OCI-LY7 (cell line): ENCODE measurements around the gene LPCAT3. TPM values are rescaled to one million over a fixed set of nuclear protein-coding genes. Genes with fewer than 3 reads are reported as not detected.

Source experiments
- BruUV-seq: library from RNA; stranded (reverse); fragments of 400-500 nt; replicated peaks from 2 replicates; lab custom pipeline; 2021; lab: Mats Ljungman, UMichigan
- CTCF ChIA-PET: fragments of 300-600 bp; sonication (Branson Sonifier 250); formaldehyde crosslinking; loops from one replicate; lab custom pipeline; 2022; ENCODE audit warnings: antibody characterized with exemption; ENCODE audit not compliant: unreplicated experiment; lab: Charles Lee
- POLR2A ChIA-PET: fragments of 300-600 bp; sonication (Branson Sonifier 250); formaldehyde crosslinking; loops from one replicate; lab custom pipeline; 2022; ENCODE audit warnings: antibody characterized with exemption; lab: Charles Lee
- DNase-seq: peaks from one replicate; pipeline ENCODE4 v3.0.0-alpha.2; 2015; ENCODE audit warnings: low spot score
- H2AFZ ChIP-seq: fragments of 200-600 bp; sonication (generic), shearing (Covaris generic); 2 replicates; pipeline ENCODE4 v1.6.1; 2014; ENCODE audit warnings: mild to moderate bottlenecking, antibody characterized with exemption, low read length, moderate library complexity
- H3K27ac ChIP-seq: fragments of 200-600 bp; sonication (generic); 2 replicates; pipeline ENCODE4 v1.5.1; 2014; ENCODE audit warnings: mixed run types, low read depth, mild to moderate bottlenecking, moderate library complexity, low read length, inconsistent platforms; ENCODE audit not compliant: poor library complexity, severe bottlenecking
- H3K36me3 ChIP-seq: fragments of 200-600 bp; sonication (generic); 2 replicates; pipeline ENCODE4 v1.6.1; 2014; ENCODE audit warnings: mild to moderate bottlenecking, antibody characterized with exemption, low read length, moderate library complexity, mixed read lengths; ENCODE audit not compliant: insufficient read depth
- H3K4me1 ChIP-seq: fragments of 200-600 bp; sonication (generic); 2 replicates; pipeline ENCODE4 v1.5.1; 2014; ENCODE audit warnings: mild to moderate bottlenecking, low read length; ENCODE audit not compliant: insufficient read depth, poor library complexity, severe bottlenecking
- H3K4me2 ChIP-seq: fragments of 200-600 bp; sonication (generic); 2 replicates; pipeline ENCODE4 v1.6.1; 2014; ENCODE audit warnings: mild to moderate bottlenecking, low read length
- H3K4me3 ChIP-seq: fragments of 200-600 bp; sonication (generic); 2 replicates; pipeline ENCODE4 v1.5.1; 2014; ENCODE audit warnings: mild to moderate bottlenecking, low read depth, low read length; ENCODE audit not compliant: poor library complexity, severe bottlenecking
- H3K79me2 ChIP-seq: fragments of 200-600 bp; sonication (generic); 2 replicates; pipeline ENCODE4 v1.6.1; 2016; ENCODE audit warnings: low read depth, mild to moderate bottlenecking, low read length, moderate library complexity, mixed read lengths; ENCODE audit not compliant: insufficient read depth
- H3K9me2 ChIP-seq: fragments of 200-600 bp; sonication (generic); 2 replicates; pipeline ENCODE4 v1.6.1; 2016; ENCODE audit warnings: mild to moderate bottlenecking, low read length, mixed read lengths; ENCODE audit not compliant: insufficient read depth
- H3K9me3 ChIP-seq: fragments of 200-600 bp; sonication (generic); 2 replicates; pipeline ENCODE4 v1.6.1; 2014; ENCODE audit warnings: mild to moderate bottlenecking, mixed run types, low read length, mixed read lengths
- H4K20me1 ChIP-seq: fragments of 200-600 bp; sonication (generic); 2 replicates; pipeline ENCODE4 v1.6.1; 2014; ENCODE audit warnings: mild to moderate bottlenecking, antibody characterized with exemption, low read length, moderate library complexity, mixed read lengths; ENCODE audit not compliant: insufficient read depth
- CTCF ChIP-seq: fragments of 200-600 bp; sonication (generic); conservative IDR thresholded peaks from 2 replicates; pipeline ENCODE4 v1.5.1; 2014; ENCODE audit warnings: mild to moderate bottlenecking, antibody characterized with exemption, low read length, moderate library complexity, mixed read lengths
- EZH2phosphoT487 ChIP-seq: fragments of 200-600 bp; sonication (generic); IDR thresholded peaks from 2 replicates; pipeline ENCODE4 v1.6.1; 2018; ENCODE audit warnings: low read depth, borderline replicate concordance, mild to moderate bottlenecking, mixed run types, antibody characterized with exemption, low read length, moderate library complexity, mixed read lengths
- intact Hi-C: fragments of 100-400 bp; cut with micrococcal nuclease; formaldehyde crosslinking; loops from one replicate; pipeline ENCODE4 v1.10.0; 2022; ENCODE audit not compliant: unreplicated experiment
- total RNA-seq, 2 experiments: library from RNA; depleted of rRNA in 1 of 2; stranded (reverse); fragments of >200 nt in 1 of 2; shearing (Covaris generic) in 1 of 2; gene quantifications; 2 replicates each; pipeline ENCODE4 v1.2.3, GENCODE V29; 2014 to 2022

Gene LPCAT3
- total RNA-seq, 2 experiments from 2014 or later = 17.4 to 29.7 TPM

DNA sequence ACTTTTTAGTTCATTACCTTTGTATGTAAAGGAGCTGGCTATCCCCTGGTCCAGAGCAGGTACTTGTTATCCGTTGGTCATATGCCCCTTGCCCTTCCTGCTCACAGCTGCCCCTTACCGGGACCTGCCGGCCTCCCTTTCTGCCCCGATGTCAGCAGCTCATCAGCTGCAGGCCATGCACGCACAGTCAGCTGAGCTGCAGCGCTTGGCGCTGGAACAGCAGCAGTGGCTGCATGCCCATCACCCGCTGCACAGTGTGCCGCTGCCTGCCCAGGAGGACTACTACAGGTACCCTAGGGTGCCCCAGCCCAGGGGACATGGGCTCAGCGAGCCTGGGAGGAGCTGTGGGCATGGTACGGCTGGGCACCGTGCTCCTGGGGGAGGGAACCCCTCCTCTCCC lies 77.0 kb downstream of the LPCAT3 start:
- POLR2A ChIA-PET = interaction anchor here (1.0 to 1.1 kb wide), 3 partner anchors 18 to 73 kb away, joined by 3 read pairs; partner anchors contain the start of gene TPI1

GRCh38 chr12:6939191-6939540 lies 79.1 kb downstream of the LPCAT3 start:
- intact Hi-C loops = loop anchor here (5.0 kb wide), 1 partner anchor 33 kb away; the partner anchor contains the start of genes EMG1 and PHB2
- CTCF ChIA-PET = interaction anchor here (1.8 kb wide), 1 partner anchor 12 kb away, joined by 4 read pairs; the partner anchor contains the start of gene PTPN6

More for the DNA sequence above, 77.0 kb downstream of the LPCAT3 start:
- intact Hi-C loops = no loop called here
- H3K9me3 ChIP-seq = no peaks in the 10 kb centered on the region
- H3K9me2 ChIP-seq = no peaks in the 10 kb centered on the region
- DNase-seq = no peak
- H4K20me1 ChIP-seq = no peaks in the 10 kb centered on the region
- TF ChIP-seq EZH2phosphoT487 (no peak), CTCF (no peak)
- no peak overlapping the region for H3K4me3 ChIP-seq
- no peaks in the 10 kb centered on the region for H3K36me3 ChIP-seq
- H3K79me2 ChIP-seq = peaks cover 14% of the 10 kb centered on the region; the same call in 1 of the 2 replicates
- no peak overlapping the region for H3K4me2 ChIP-seq
- CTCF ChIA-PET = no interaction called here
- BruUV-seq = no TSS peak
- peaks cover 30% of the 10 kb centered on the region for H3K4me1 ChIP-seq
- H3K27ac ChIP-seq = no peak overlapping the region
- no peak overlapping the region for H2AFZ ChIP-seq

More at GRCh38 chr12:6939191-6939540, 79.1 kb downstream of the LPCAT3 start:
- no peak overlapping the region for H3K4me3 ChIP-seq
- H4K20me1 ChIP-seq = no peaks in the 10 kb centered on the region
- POLR2A ChIA-PET = interaction anchor here (0.5 to 0.7 kb wide), 2 partner anchors 8 to 20 kb away, joined by 3 to 5 read pairs; no protein-coding TSS in a partner anchor
- peaks cover 21% of the 10 kb centered on the region for H3K4me1 ChIP-seq
- H3K4me2 ChIP-seq = no peak overlapping the region
- no TSS peak for BruUV-seq
- no peak overlapping the region for H3K27ac ChIP-seq
- H3K79me2 ChIP-seq = peaks cover 5% of the 10 kb centered on the region; the same call in 1 of the 2 replicates
- no peak for TF ChIP-seq CTCF
- TF ChIP-seq EZH2phosphoT487 = no peak
- DNase-seq = no peak
- no peaks in the 10 kb centered on the region for H3K9me3 ChIP-seq
- no peaks in the 10 kb centered on the region for H3K9me2 ChIP-seq
- H2AFZ ChIP-seq = no peak overlapping the region
- no peaks in the 10 kb centered on the region; the same call in 1 of the 2 replicates for H3K36me3 ChIP-seq
